Mesendoderm (in vitro differentiated cells): ENCODE results near the gene RGS5. TPM values are rescaled to one million over a fixed set of nuclear protein-coding genes. Genes with fewer than 3 reads are reported as not detected.
"Not testable (repeated sequence)": the region's sequence is repeated elsewhere in the genome, so short reads cannot be mapped to it uniquely, and the experiment has no call there.

ENCODE experiments used
- DNase-seq: peaks from one replicate; pipeline ENCODE4 v3.0.0; 2013
- H2AK5ac ChIP-seq: 2 replicates; pipeline ENCODE4 v1.6.1; 2013; ENCODE audit warnings: low read length, inconsistent platforms
- H2BK120ac ChIP-seq: 2 replicates; pipeline ENCODE4 v1.6.1; 2013; ENCODE audit warnings: low read depth, mild to moderate bottlenecking, low read length, moderate library complexity, mixed read lengths
- H2BK15ac ChIP-seq: replicated peaks from 2 replicates; pipeline ENCODE4 v1.6.1; 2013; ENCODE audit warnings: low read depth, mild to moderate bottlenecking, moderate library complexity
- H2BK5ac ChIP-seq: 2 replicates; pipeline ENCODE4 v1.6.1; 2013; ENCODE audit warnings: low read length, inconsistent platforms
- H3K18ac ChIP-seq: 2 replicates; pipeline ENCODE4 v1.6.1; 2013; ENCODE audit warnings: mild to moderate bottlenecking, low read length, mixed read lengths
- H3K23ac ChIP-seq: one replicate; pipeline ENCODE4 v1.6.1; 2013; ENCODE audit warnings: low read length
- H3K27ac ChIP-seq: 2 replicates; pipeline ENCODE4 v1.5.1; 2013; ENCODE audit warnings: low read depth, mild to moderate bottlenecking, inconsistent platforms, low read length, moderate library complexity
- H3K27me3 ChIP-seq: 2 replicates; pipeline ENCODE4 v1.6.1; 2013; ENCODE audit warnings: low read length, control low read depth, mild to moderate bottlenecking, inconsistent platforms; ENCODE audit not compliant: insufficient read depth, poor library complexity
- H3K36me3 ChIP-seq: 2 replicates; pipeline ENCODE4 v1.6.1; 2013; ENCODE audit warnings: low read length, inconsistent platforms; ENCODE audit not compliant: control insufficient read depth, insufficient read depth
- H3K4ac ChIP-seq: one replicate; pipeline ENCODE4 v1.6.1; 2013; ENCODE audit warnings: low read depth, mild to moderate bottlenecking, low read length, moderate library complexity
- H3K4me1 ChIP-seq: 2 replicates; pipeline ENCODE4 v1.6.1; 2013; ENCODE audit warnings: low read depth, low read length, inconsistent platforms; ENCODE audit not compliant: control insufficient read depth
- H3K4me2 ChIP-seq: 2 replicates; pipeline ENCODE4 v1.6.1; 2013; ENCODE audit warnings: low read length
- H3K4me3 ChIP-seq: 2 replicates; pipeline ENCODE4 v1.5.1; 2013; ENCODE audit warnings: mild to moderate bottlenecking, low read length
- H3K56ac ChIP-seq: one replicate; pipeline ENCODE4 v1.6.1; 2013; ENCODE audit warnings: low read length
- H3K79me1 ChIP-seq: 2 replicates; pipeline ENCODE4 v1.6.1; 2013; ENCODE audit warnings: low read length, inconsistent platforms
- H3K79me2 ChIP-seq: 2 replicates; pipeline ENCODE4 v1.6.1; 2013; ENCODE audit warnings: mild to moderate bottlenecking, low read length; ENCODE audit not compliant: control insufficient read depth, insufficient read depth
- H3K9ac ChIP-seq: 2 replicates; pipeline ENCODE4 v1.6.1; 2013; ENCODE audit warnings: low read length, inconsistent platforms
- H4K5ac ChIP-seq: one replicate; pipeline ENCODE4 v1.6.1; 2013; ENCODE audit warnings: low read length
- H4K8ac ChIP-seq: one replicate; pipeline ENCODE4 v1.6.1; 2013; ENCODE audit warnings: low read depth, mild to moderate bottlenecking, control low read depth, low read length, moderate library complexity
- WGBS: extraction: QIAGEN DNeasy Blood & Tissue Kit; methylation state at CpG from one replicate; pipeline ENCODE4 v1.1.7; 2013; ENCODE audit warnings: low lambda C conversion rate, missing lambda C conversion rate; ENCODE audit not compliant: insufficient coverage; ENCODE audit errors: extremely low coverage; 5-methylcytosine and 5-hydroxymethylcytosine counted together
- polyA plus RNA-seq, 2 experiments: library from polyadenylated mRNA; stranded (reverse); fragments of 200-250 nt; gene quantifications; one replicate each; pipeline ENCODE4 v1.2.3, GENCODE V29; 2013

The RGS5 gene, protein sequence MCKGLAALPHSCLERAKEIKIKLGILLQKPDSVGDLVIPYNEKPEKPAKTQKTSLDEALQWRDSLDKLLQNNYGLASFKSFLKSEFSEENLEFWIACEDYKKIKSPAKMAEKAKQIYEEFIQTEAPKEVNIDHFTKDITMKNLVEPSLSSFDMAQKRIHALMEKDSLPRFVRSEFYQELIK
- 82.0 TPM for polyA plus RNA-seq (2013, experiment 1 of 2)
- polyA plus RNA-seq (2013, experiment 2 of 2), result 76.3 TPM

DNA sequence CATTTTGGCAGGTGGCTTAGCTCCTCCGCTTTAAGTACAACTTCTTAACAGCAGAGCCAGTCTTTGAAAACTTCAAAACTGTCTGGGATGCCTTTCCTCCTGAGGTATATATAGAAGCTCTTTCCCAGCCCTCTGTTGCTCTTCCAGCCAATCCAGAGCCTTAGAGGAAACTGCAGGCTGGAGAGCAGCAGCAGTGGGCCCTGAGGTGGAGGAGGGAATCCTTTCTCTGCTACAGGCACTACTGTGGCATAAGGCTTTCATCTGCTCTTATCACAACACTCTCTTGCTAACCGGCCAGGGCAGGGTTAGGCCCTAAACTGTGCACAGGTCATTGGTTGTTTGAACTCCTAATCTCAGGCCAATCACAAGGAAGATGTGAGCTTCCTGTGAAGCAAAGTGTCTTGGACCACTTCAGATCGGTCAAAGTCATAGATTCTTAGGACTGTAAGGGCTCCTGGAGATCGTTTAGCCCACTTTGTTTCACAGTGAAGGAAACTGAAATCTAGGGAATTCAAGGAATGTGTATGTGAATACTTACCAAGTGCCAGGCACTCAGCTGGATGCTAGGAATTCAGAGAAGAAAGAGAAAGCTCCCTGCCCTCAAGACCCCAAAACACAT, at the start of gene RGS5:
Gene RGS5 (minus strand): TSS at position 84 of the 619 bp plus-strand sequence. CDS start 81 bp downstream, at position 3.
- Histone ChIP-seq H3K56ac (peak within 1 kb of the TSS; percentile 4), H2BK5ac (no peak within 1 kb of the TSS), H3K79me1 (no peaks in the 10 kb centered on the region), H3K18ac (peak within 1 kb of the TSS; percentile 89), H4K8ac (no peak within 1 kb of the TSS), H3K4me2 (no peak within 1 kb of the TSS), H2BK120ac (no peak within 1 kb of the TSS), H2BK15ac (no peak within 1 kb of the TSS), H3K4me1 (peaks cover 2% of the 10 kb centered on the region), H3K9ac (no peak within 1 kb of the TSS), H3K4ac (peak within 1 kb of the TSS; percentile 70), H4K5ac (no peak within 1 kb of the TSS), H3K23ac (no peak within 1 kb of the TSS), H3K27ac (peak within 1 kb of the TSS; percentile 19), H3K4me3 (no peak within 1 kb of the TSS), H2AK5ac (no peak within 1 kb of the TSS), H3K36me3 (no peaks in the 10 kb centered on the region), H3K79me2 (no peaks in the 10 kb centered on the region), H3K27me3 (no peaks in the 10 kb centered on the region)
- peak; percentile 99 for DNase-seq
- no CpG with 5 or more reads among the region's 4 CpGs for WGBS

DNA sequence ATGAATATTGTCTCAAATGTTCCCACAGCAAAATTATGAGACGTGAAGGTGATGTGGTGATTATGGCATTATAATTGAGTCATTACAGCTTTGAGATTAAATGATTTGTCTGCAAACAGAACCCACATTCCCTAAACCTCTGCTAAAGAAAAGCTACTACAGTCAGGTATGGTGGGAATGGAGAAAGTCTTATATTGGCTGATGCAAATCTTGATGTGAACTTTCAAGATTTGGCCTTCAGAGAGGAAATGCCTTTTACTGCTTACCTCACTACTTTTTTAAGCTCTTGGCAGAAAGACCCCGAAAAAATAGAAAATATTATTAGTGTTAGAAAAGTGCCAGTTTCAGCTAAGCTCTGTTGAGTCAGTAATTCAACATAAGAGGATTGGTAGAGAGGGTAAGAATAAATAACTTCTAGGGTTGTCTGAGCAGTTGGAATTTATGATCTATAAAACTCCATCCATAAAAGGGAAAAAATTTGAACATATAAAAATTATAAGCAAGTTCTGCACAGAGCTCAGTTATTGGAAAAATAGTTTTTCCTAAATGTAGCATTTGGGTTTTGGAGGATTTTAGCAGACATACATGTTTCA, 47.8 kb upstream of the RGS5 start:
- H2BK5ac ChIP-seq, result no peak overlapping the region
- WGBS, result no CpG with 5 or more reads among the region's 2 CpGs
- no peaks in the 10 kb centered on the region for H3K27me3 ChIP-seq
- no peaks in the 10 kb centered on the region for H3K79me2 ChIP-seq
- H3K4me3 ChIP-seq, result no peak overlapping the region
- H3K4ac ChIP-seq, result no peak overlapping the region
- no peak overlapping the region for H3K27ac ChIP-seq
- H4K5ac ChIP-seq, result no peak overlapping the region
- no peak overlapping the region for H2BK120ac ChIP-seq
- DNase-seq, result no peak
- no peak overlapping the region for H3K23ac ChIP-seq
- H4K8ac ChIP-seq, result no peak overlapping the region
- no peaks in the 10 kb centered on the region for H3K4me1 ChIP-seq
- no peak overlapping the region for H3K4me2 ChIP-seq
- no peak overlapping the region for H3K56ac ChIP-seq
- H2AK5ac ChIP-seq, result no peak overlapping the region
- H3K18ac ChIP-seq, result no peak overlapping the region
- H3K79me1 ChIP-seq, result no peaks in the 10 kb centered on the region
- no peak overlapping the region for H2BK15ac ChIP-seq
- no peaks in the 10 kb centered on the region for H3K36me3 ChIP-seq
- H3K9ac ChIP-seq, result no peak overlapping the region

DNA sequence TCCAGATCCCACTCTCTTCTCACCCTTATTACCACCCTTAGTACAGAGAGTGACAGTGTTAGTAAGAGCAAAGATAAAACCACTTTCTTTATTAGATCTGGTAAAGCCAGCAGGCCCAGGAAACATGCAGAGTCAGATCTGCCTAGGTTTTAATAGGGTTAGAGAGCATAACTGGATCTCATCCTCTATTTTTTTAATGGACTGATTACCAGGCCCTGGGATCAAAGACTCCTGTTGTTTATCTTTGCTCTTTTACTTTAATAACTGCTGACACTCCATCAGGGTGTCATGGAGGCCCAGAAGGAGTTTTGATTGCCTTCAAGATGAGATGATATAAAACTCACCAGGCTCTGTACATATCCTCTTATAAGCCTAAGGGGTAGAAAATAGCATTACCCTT, 45.3 kb upstream of the RGS5 start:
- no peak overlapping the region for H2AK5ac ChIP-seq
- no peak overlapping the region for H4K8ac ChIP-seq
- no peaks in the 10 kb centered on the region for H3K4me1 ChIP-seq
- H3K18ac ChIP-seq, result no peak overlapping the region
- H3K4me2 ChIP-seq, result no peak overlapping the region
- peak; percentile 5 for DNase-seq
- H2BK120ac ChIP-seq, result no peak overlapping the region
- H3K27me3 ChIP-seq, result no peaks in the 10 kb centered on the region
- no peaks in the 10 kb centered on the region for H3K36me3 ChIP-seq
- no peak overlapping the region for H3K56ac ChIP-seq
- no peak overlapping the region for H3K9ac ChIP-seq
- no peak overlapping the region for H3K23ac ChIP-seq
- H2BK5ac ChIP-seq, result no peak overlapping the region
- H3K79me2 ChIP-seq, result no peaks in the 10 kb centered on the region
- no peaks in the 10 kb centered on the region for H3K79me1 ChIP-seq
- no peak overlapping the region for H3K4ac ChIP-seq
- no peak overlapping the region for H2BK15ac ChIP-seq
- no peak overlapping the region for H4K5ac ChIP-seq
- no peak overlapping the region for H3K4me3 ChIP-seq
- no peak overlapping the region for H3K27ac ChIP-seq

DNA sequence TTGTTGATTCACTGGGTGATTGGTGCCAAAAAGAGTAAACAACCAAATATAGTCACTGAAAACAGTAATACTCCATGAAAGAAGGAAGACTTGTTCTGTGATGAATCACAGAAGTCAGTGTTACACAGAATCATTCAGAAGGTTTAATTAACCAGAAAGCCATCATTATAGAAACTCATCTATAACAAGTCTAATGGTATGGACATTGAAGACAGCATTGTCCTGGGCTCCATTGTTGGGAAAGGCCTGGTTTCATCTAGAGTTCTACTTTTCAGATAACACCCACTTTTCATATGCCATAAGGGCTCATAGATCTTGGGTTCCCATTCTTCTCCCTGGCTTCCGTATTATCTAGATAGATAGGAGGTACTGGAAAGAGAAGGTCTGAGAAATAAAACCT, 41.9 kb upstream of the RGS5 start:
- WGBS, result no CpG with 5 or more reads among the region's 1 CpG
- H3K36me3 ChIP-seq, H3K4me2 ChIP-seq, H3K4me1 ChIP-seq, H3K27ac ChIP-seq, H3K18ac ChIP-seq, H3K79me2 ChIP-seq, H2BK15ac ChIP-seq, DNase-seq, H3K56ac ChIP-seq, H4K5ac ChIP-seq, H3K23ac ChIP-seq, H4K8ac ChIP-seq, H3K27me3 ChIP-seq, H3K79me1 ChIP-seq, H3K9ac ChIP-seq, H2BK5ac ChIP-seq, H2AK5ac ChIP-seq, H3K4me3 ChIP-seq, H2BK120ac ChIP-seq, H3K4ac ChIP-seq: not testable (repeated sequence)

DNA sequence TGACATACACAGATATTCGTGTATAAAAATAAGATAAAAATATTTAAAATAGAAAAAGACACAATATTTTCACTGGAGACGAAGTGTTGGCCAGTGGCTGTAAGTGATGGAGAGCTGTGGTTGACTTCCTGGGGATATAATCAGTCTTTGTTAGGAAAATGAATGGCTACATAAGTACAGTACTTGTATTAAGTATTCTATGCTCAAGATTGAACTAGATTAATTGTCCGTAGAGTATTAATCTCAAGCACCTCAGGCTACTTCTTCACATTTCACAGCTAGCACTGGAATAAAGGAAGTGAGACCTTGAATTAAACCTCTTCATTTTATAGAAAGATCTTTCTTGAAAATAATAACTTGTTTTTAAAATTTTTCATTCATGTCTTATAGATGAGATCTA, 39.0 kb upstream of the RGS5 start:
- no peak overlapping the region for H3K23ac ChIP-seq
- H3K27me3 ChIP-seq, result no peaks in the 10 kb centered on the region
- H3K4ac ChIP-seq, result no peak overlapping the region
- H3K18ac ChIP-seq, result no peak overlapping the region
- H3K79me1 ChIP-seq, result no peaks in the 10 kb centered on the region
- H3K4me2 ChIP-seq, result no peak overlapping the region
- H3K4me3 ChIP-seq, result no peak overlapping the region
- H4K5ac ChIP-seq, result no peak overlapping the region
- no peak overlapping the region for H3K27ac ChIP-seq
- no peaks in the 10 kb centered on the region for H3K4me1 ChIP-seq
- no peaks in the 10 kb centered on the region for H3K79me2 ChIP-seq
- H3K9ac ChIP-seq, result no peak overlapping the region
- DNase-seq, result no peak
- H2BK5ac ChIP-seq, result no peak overlapping the region
- H2AK5ac ChIP-seq, result no peak overlapping the region
- H2BK120ac ChIP-seq, result no peak overlapping the region
- no peak overlapping the region for H2BK15ac ChIP-seq
- no CpG with 5 or more reads among the region's 3 CpGs for WGBS
- H3K36me3 ChIP-seq, result no peaks in the 10 kb centered on the region
- no peak overlapping the region for H4K8ac ChIP-seq
- no peak overlapping the region for H3K56ac ChIP-seq
